Stimulated activated naive CD8-positive, alpha-beta T cell treated with anti-CD3 and anti-CD28 coated beads, Interleukin-15, Interleukin-2, amounts not matched to agents 100 U/mL and 50 U/mL, for 24 hours (primary cell): ENCODE results near the gene ABR.

Experiments used
- ATAC-seq: fragments of 150-1000 bp; cut with Tn5 transposase; one replicate; pipeline ENCODE4 v1.10.0; 2021
- DNase-seq: peaks from one replicate; pipeline ENCODE4 v3.0.0; 2021

ABR gene

GRCh38 chr17:1179818-1180742, at the start of gene ABR:
ABR (minus strand) TSS chr17:1179981; CDS start chr17:1179727, 254 bp downstream.
- DNase-seq = peak; percentile 63

GRCh38 chr17:1229349-1229899, 49.6 kb upstream of the ABR start:
- DNase-seq = peak; percentile 66
- peak; percentile 44 for ATAC-seq

More at GRCh38 chr17:1179818-1180742, at the start of gene ABR:
- peak; percentile 45 for ATAC-seq

- peak; percentile 10 for DNase-seq
- ATAC-seq = peak; percentile 7
Observed at GRCh38 chr17:1228781-1229348, 49.1 kb upstream of the ABR start.

- DNase-seq (peak; percentile 43), ATAC-seq (peak; percentile 66)
Observed at GRCh38 chr17:1227917-1228780, 48.4 kb upstream of the ABR start.

- ATAC-seq (no peak), DNase-seq (no peak)
Observed at GRCh38 chr17:1227365-1227764, 47.6 kb upstream of the ABR start.

GRCh38 chr17:1226308-1226707, 46.5 kb upstream of the ABR start:
- DNase-seq = no peak
- ATAC-seq = no peak

- ATAC-seq = no peak
- DNase-seq = no peak
Observed at GRCh38 chr17:1224330-1224729, 44.5 kb upstream of the ABR start.

- no peak for DNase-seq
- ATAC-seq = no peak
Observed at GRCh38 chr17:1223662-1224061, 43.9 kb upstream of the ABR start.

GRCh38 chr17:1222321-1222720, 42.5 kb upstream of the ABR start:
- DNase-seq = no peak
- ATAC-seq = no peak

GRCh38 chr17:1221209-1221608, 41.4 kb upstream of the ABR start:
- ATAC-seq (no peak), DNase-seq (no peak)

GRCh38 chr17:1220346-1220745, 40.6 kb upstream of the ABR start:
- ATAC-seq (no peak), DNase-seq (no peak)

- DNase-seq (no peak), ATAC-seq (no peak)
Observed at GRCh38 chr17:1217089-1217385, 37.3 kb upstream of the ABR start.

- DNase-seq (no peak), ATAC-seq (no peak)
Observed at GRCh38 chr17:1216217-1217088, 36.7 kb upstream of the ABR start.

- no peak for ATAC-seq
- no peak for DNase-seq
Observed at GRCh38 chr17:1212946-1213345, 33.2 kb upstream of the ABR start.

- DNase-seq (no peak), ATAC-seq (no peak)
Observed at GRCh38 chr17:1211287-1211686, 31.5 kb upstream of the ABR start.

GRCh38 chr17:1208966-1209365, 29.2 kb upstream of the ABR start:
- ATAC-seq (no peak), DNase-seq (no peak)

GRCh38 chr17:1206026-1206777, 26.4 kb upstream of the ABR start:
- ATAC-seq (peak; percentile 9), DNase-seq (no peak)

GRCh38 chr17:1203967-1204291, 24.1 kb upstream of the ABR start:
- ATAC-seq (no peak), DNase-seq (no peak)

GRCh38 chr17:1203111-1203966, 23.6 kb upstream of the ABR start:
- peak; percentile 44 for ATAC-seq
- DNase-seq = peak; percentile 63

GRCh38 chr17:1202291-1202690, 22.5 kb upstream of the ABR start:
- no peak for DNase-seq

More at GRCh38 chr17:1202291-1202690, 22.5 kb upstream of the ABR start:
- ATAC-seq = no peak
